Stimulated activated naive CD8-positive, alpha-beta T cell treated with anti-CD3 and anti-CD28 coated beads, Interleukin-15, amount 100 ng/mL, for 72 hours (primary cell): ENCODE data around the gene MRS2.
"Not testable (repeated sequence)": the region's sequence is repeated elsewhere in the genome, so short reads cannot be mapped to it uniquely, and the experiment has no call there.

Experiments used
- ATAC-seq: fragments of 150-1000 bp; cut with Tn5 transposase; 2 replicates; pipeline ENCODE4 v1.10.0; 2021; ENCODE audit warnings: mild to moderate bottlenecking, moderate library complexity
- DNase-seq, 2 donors: peaks; one replicate each; pipeline ENCODE4 v3.0.0; 2021 to 2022
- H3K27ac Mint-ChIP-seq, 2 donors: one replicate each; pipeline ENCODE4 v1.8.0; 2022; ENCODE audit warnings: mild to moderate bottlenecking in 2 of 2, mixed read lengths in 2 of 2, moderate library complexity in 2 of 2
- H3K27me3 Mint-ChIP-seq: one replicate; pipeline ENCODE4 v1.8.0; 2022; ENCODE audit warnings: mixed read lengths
- H3K4me1 Mint-ChIP-seq: one replicate; pipeline ENCODE4 v1.8.0; 2022; ENCODE audit warnings: mild to moderate bottlenecking, mixed read lengths
- H3K4me3 Mint-ChIP-seq, 2 donors: one replicate each; pipeline ENCODE4 v1.8.0; 2022; ENCODE audit warnings: mild to moderate bottlenecking in 2 of 2, mixed read lengths in 2 of 2, moderate library complexity in 1 of 2
- H3K9me3 Mint-ChIP-seq, 2 donors: one replicate each; pipeline ENCODE4 v1.8.0; 2022; ENCODE audit warnings: mixed read lengths in 2 of 2

MRS2 gene

GRCh38 chr6:24382220-24382540 lies 20.6 kb upstream of the MRS2 start:
- no peaks in the 10 kb centered on the region for H3K9me3 Mint-ChIP-seq
- no peak overlapping the region for H3K27ac Mint-ChIP-seq
- no peak for ATAC-seq
- no peak for DNase-seq
- peaks cover 17% of the 10 kb centered on the region for H3K27me3 Mint-ChIP-seq
- no peaks in the 10 kb centered on the region for H3K4me1 Mint-ChIP-seq
- H3K4me3 Mint-ChIP-seq = no peak overlapping the region

- not testable (repeated sequence) for H3K27ac Mint-ChIP-seq, H3K4me3 Mint-ChIP-seq, DNase-seq, H3K9me3 Mint-ChIP-seq, H3K4me1 Mint-ChIP-seq, ATAC-seq
- H3K27me3 Mint-ChIP-seq = peaks cover 17% of the 10 kb centered on the region
Observed at GRCh38 chr6:24382891-24383494, 19.7 kb upstream of the MRS2 start.

GRCh38 chr6:24384369-24385130 lies 18.2 kb upstream of the MRS2 start:
- H3K4me3 Mint-ChIP-seq, H3K9me3 Mint-ChIP-seq, H3K27ac Mint-ChIP-seq, DNase-seq, ATAC-seq, H3K4me1 Mint-ChIP-seq: not testable (repeated sequence)
- peaks cover 17% of the 10 kb centered on the region for H3K27me3 Mint-ChIP-seq

- no peaks in the 10 kb centered on the region for H3K4me1 Mint-ChIP-seq
- no peak overlapping the region for H3K4me3 Mint-ChIP-seq
- peaks cover 17% of the 10 kb centered on the region for H3K27me3 Mint-ChIP-seq
- no peaks in the 10 kb centered on the region for H3K9me3 Mint-ChIP-seq
- no peak overlapping the region for H3K27ac Mint-ChIP-seq
- DNase-seq = no peak
- no peak for ATAC-seq
Observed at GRCh38 chr6:24385536-24386269, 17.0 kb upstream of the MRS2 start.

- ATAC-seq (no peak), DNase-seq (no peak)
- Mint-ChIP-seq H3K4me3 (no peak overlapping the region), H3K27me3 (peaks cover 17% of the 10 kb centered on the region), H3K4me1 (peaks cover 9% of the 10 kb centered on the region), H3K27ac (no peak overlapping the region), H3K9me3 (no peaks in the 10 kb centered on the region)
Observed at GRCh38 chr6:24387818-24388217, 14.9 kb upstream of the MRS2 start.

- ATAC-seq (no peak), DNase-seq (no peak)
- Mint-ChIP-seq H3K27me3 (peaks cover 14% of the 10 kb centered on the region), H3K4me1 (peaks cover 9% of the 10 kb centered on the region), H3K27ac (no peak overlapping the region), H3K4me3 (no peak overlapping the region), H3K9me3 (peaks cover 0 to under 1% of the 10 kb centered on the region in 2 donors)
Observed at GRCh38 chr6:24391208-24391607, 11.5 kb upstream of the MRS2 start.

- Mint-ChIP-seq H3K4me3 (no peak overlapping the region), H3K9me3 (peaks cover 5 to 6% of the 10 kb centered on the region in 2 donors), H3K4me1 (peaks cover 9% of the 10 kb centered on the region), H3K27ac (no peak overlapping the region), H3K27me3 (peaks cover 19% of the 10 kb centered on the region)
- peak; percentile 97 for ATAC-seq
- DNase-seq = peak; percentile 22 to 53
Observed at GRCh38 chr6:24391756-24392405, 10.9 kb upstream of the MRS2 start.

- no peak for ATAC-seq
- no peak overlapping the region for H3K27ac Mint-ChIP-seq
- peaks cover 5 to 6% of the 10 kb centered on the region in 2 donors for H3K9me3 Mint-ChIP-seq
- peaks cover 9% of the 10 kb centered on the region for H3K4me1 Mint-ChIP-seq
- H3K27me3 Mint-ChIP-seq = peaks cover 41% of the 10 kb centered on the region
- no peak overlapping the region for H3K4me3 Mint-ChIP-seq
- no peak for DNase-seq
Observed at GRCh38 chr6:24394061-24394779, 8.5 kb upstream of the MRS2 start.

GRCh38 chr6:24394780-24395437 lies 7.8 kb upstream of the MRS2 start:
- H3K27ac Mint-ChIP-seq = no peak overlapping the region
- H3K4me3 Mint-ChIP-seq = no peak overlapping the region
- DNase-seq (no peak), ATAC-seq (no peak)
- peaks cover 48% of the 10 kb centered on the region for H3K27me3 Mint-ChIP-seq
- peaks cover 5 to 6% of the 10 kb centered on the region in 2 donors for H3K9me3 Mint-ChIP-seq
- H3K4me1 Mint-ChIP-seq = peaks cover 9% of the 10 kb centered on the region

- DNase-seq (no peak), ATAC-seq (no peak)
- Mint-ChIP-seq H3K9me3 (peaks cover 5 to 6% of the 10 kb centered on the region in 2 donors), H3K27me3 (peaks cover 62% of the 10 kb centered on the region), H3K4me1 (peaks cover 17% of the 10 kb centered on the region), H3K27ac (no peak overlapping the region), H3K4me3 (no peak overlapping the region)
Observed at GRCh38 chr6:24396824-24397223, 5.9 kb upstream of the MRS2 start.

GRCh38 chr6:24397631-24398030 lies 5.1 kb upstream of the MRS2 start:
- no peak overlapping the region for H3K4me3 Mint-ChIP-seq
- H3K9me3 Mint-ChIP-seq = peaks cover 5 to 6% of the 10 kb centered on the region in 2 donors
- ATAC-seq = no peak

GRCh38 chr6:24400045-24401039 lies 2.4 kb upstream of the MRS2 start:
- Mint-ChIP-seq H3K4me1 (peaks cover 34% of the 10 kb centered on the region), H3K4me3 (peak overlapping the region; percentile 7 to 51), H3K27me3 (peaks cover 53% of the 10 kb centered on the region)
- not testable (repeated sequence) for DNase-seq, ATAC-seq, H3K9me3 Mint-ChIP-seq, H3K27ac Mint-ChIP-seq

More at GRCh38 chr6:24397631-24398030, 5.1 kb upstream of the MRS2 start:
- Mint-ChIP-seq H3K4me1 (peaks cover 15% of the 10 kb centered on the region), H3K27ac (no peak overlapping the region), H3K27me3 (peaks cover 62% of the 10 kb centered on the region)
- no peak for DNase-seq

- H3K4me1 Mint-ChIP-seq = peaks cover 37% of the 10 kb centered on the region
- no peak overlapping the region for H3K4me3 Mint-ChIP-seq
- peaks cover 46% of the 10 kb centered on the region for H3K27me3 Mint-ChIP-seq
- H3K27ac Mint-ChIP-seq = no peak overlapping the region
- ATAC-seq (no peak), DNase-seq (no peak)
- peaks cover 2 to 4% of the 10 kb centered on the region in 2 donors for H3K9me3 Mint-ChIP-seq
Observed at GRCh38 chr6:24401458-24401857, 1.3 kb upstream of the MRS2 start.

GRCh38 chr6:24403501-24403824 lies 727 bp downstream of the MRS2 start:
- no peak for DNase-seq
- H3K9me3 Mint-ChIP-seq = no peaks in the 10 kb centered on the region

More at GRCh38 chr6:24403501-24403824, 727 bp downstream of the MRS2 start:
- Mint-ChIP-seq H3K4me1 (peaks cover 38% of the 10 kb centered on the region), H3K4me3 (peak overlapping the region; percentile 86 to 94), H3K27ac (peak overlapping the region; percentile 84 to 97), H3K27me3 (peaks cover 26% of the 10 kb centered on the region)
- ATAC-seq = no peak
